ENCODE measurements around the gene PPP2R2B.

The PPP2R2B gene

DNA sequence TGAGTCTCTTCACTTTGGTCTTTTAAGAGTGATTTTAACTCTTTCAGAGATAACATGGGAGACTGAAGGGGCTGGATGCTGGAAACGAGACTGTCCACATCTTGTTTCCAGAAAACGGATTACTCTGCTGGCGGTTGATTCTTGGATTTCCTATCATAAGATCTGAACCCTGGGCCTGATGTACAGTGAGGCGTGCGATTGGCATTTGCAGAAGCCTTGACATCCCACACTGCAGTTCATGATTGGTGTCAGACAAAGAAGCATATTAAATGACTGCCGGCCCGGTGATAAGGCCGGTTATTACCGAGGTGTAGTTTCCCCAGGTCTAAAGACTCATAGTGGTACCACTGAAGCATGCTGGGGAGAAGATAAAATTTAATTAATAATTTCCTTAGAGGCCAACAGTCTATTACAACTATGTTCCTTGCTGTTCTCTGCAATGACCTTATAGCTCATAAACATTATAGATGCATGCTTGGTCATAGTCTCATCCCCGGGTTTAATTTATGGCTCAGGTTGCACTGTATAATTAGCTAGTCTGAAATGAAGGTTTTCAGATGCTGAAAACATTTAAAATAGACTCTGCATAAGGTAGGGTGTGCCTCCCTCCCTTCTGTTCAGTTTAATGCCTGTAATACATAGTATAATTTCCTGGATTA, 99.2 kb downstream of the PPP2R2B start:
- no peak for DNase-seq (ENCODE audit: low read depth)

DNA sequence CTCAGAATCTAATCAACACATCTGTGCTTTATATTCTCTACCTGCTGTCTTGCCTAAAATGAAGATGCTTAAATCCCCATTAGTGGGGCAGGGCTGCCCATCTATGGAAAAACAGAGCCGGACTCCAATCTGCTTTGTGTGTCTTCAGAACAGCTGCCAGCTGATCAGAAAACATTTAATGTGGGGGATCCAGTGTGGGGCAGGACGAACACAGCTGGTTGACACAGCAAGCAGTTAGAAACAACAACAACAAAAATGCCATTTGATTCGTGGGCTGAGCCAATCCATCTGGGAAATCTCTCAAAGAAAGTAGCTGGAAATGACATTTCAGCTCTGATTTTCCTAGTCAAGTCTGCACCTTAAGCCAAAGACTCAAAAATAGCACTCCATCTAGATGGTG, 99.8 kb downstream of the PPP2R2B start:
- DNase-seq (ENCODE audit: low read depth), result no peak

DNA sequence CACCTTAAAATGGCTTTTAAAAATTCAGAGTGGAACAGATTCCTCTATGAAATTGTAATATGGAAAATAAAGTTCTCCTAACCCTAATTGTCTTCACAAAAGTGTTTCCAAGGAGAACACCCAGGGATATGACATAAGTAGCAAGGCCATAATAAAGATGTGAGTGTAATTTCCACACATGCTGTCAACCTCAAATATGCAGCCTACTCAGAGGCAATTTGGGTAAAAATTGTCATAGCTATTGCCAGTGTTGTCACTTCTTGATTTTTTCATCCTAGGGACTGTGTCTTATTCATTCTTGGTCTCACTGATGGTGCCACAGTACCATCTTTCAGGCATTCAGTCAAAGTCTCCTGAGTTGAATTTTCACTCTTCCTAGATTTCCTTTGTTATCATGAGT, 100.3 kb downstream of the PPP2R2B start:
- no peak for DNase-seq (ENCODE audit: low read depth)

DNA sequence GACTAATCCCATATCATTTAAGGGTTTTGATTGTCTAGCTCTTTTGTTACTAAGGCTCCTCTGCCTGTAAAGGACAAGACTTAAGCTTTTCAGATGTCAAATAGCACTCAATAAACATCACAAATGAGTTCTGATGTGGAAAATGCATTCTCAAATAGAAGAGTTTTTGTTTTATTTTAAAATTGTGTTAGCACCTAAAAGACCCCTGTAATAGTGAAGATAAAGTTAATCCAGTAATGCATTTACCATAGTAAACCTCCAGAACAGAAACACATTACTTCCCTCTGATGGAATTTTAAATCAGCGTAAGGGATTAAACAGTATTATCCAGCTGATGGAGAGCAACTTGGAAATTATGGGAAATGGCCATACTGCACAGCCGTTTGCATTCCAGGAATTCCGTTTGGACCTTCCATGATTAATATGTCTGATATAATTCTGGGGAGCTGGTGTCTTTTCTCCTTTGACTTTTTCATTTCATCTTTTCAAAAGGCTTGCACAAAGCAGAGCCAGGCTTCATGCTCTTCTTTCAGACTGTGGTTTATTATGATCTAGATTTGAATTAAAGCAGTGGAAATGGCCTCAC, 105.6 kb downstream of the PPP2R2B start:
- no peak for DNase-seq (ENCODE audit: low read depth)

DNA sequence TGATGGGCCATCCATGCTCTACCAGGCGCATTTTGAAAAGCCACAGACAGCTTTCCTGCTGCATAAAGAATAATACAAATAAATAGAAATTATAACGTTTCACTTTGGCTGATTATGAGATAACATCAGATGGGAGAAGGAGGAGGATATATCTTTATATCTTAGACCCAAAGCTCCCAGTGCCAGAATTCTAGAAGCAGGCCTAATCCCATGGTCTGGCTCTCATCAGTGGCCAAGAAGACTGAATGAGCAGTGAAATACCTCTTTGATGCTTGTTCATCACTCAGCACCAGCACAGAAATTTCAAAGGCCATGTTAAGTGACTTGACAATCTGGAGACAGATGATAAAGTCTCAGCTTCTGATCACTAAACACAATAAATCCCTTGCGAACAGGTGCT, 107.6 kb downstream of the PPP2R2B start:
- no peak for DNase-seq (ENCODE audit: low read depth)

DNA sequence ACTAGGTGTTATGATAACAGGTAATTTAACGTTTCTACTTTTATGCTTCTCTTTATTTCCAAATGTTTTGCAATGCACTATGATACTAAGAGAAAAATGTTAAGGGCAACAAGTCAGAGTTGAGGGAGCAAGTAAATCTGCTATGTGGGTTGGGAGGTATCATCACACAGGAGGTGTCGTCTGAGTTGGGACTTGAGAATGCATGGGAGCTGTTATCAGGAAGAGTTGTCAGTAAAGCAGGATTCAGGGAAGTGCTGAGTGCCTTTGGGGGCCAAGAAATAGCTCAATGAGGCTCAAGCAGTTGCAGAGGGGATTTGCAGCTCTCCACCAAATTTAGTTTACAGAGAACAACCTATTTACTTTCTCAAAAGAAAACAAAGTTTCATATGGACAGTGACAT, 108.0 kb downstream of the PPP2R2B start:
- DNase-seq (ENCODE audit: low read depth), result no peak

DNA sequence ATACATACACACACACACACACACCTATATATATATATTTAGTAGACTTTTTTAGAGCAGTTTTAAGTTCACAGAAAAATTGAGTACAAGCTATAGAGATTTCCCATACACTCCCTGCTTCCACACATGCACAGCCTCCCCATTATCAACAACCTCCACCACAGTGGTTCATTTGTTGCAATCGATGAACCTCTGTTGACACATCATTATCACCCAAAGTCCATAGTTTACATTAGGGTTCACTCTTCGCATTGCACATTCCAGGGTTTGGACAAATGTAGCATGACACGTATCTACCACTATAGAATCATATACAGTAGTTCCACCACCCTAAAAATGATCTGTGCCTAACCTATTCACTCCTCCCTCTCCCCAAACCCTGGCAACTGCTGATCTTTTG, 111.0 kb downstream of the PPP2R2B start:
- DNase-seq (ENCODE audit: low read depth), result no peak

DNA sequence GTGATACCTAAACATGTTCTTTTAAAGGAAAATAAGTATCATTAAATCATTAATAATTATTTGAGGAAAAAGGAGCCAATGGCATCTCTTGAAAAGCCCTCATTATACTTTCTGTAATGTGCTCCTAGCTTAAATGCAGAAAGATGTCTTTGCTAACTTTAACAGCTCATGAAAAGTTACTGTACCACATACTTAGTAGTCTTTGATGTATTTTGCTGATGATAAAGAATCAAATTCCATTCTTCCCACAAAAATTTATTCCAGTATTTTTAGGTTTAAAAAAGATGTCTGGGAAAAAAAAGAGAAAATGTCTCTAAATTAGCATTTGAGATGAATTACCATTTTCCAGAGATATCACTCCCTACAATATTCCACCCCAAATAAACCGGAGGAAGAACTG, 112.5 kb downstream of the PPP2R2B start:
- no peak for DNase-seq (ENCODE audit: low read depth)

DNA sequence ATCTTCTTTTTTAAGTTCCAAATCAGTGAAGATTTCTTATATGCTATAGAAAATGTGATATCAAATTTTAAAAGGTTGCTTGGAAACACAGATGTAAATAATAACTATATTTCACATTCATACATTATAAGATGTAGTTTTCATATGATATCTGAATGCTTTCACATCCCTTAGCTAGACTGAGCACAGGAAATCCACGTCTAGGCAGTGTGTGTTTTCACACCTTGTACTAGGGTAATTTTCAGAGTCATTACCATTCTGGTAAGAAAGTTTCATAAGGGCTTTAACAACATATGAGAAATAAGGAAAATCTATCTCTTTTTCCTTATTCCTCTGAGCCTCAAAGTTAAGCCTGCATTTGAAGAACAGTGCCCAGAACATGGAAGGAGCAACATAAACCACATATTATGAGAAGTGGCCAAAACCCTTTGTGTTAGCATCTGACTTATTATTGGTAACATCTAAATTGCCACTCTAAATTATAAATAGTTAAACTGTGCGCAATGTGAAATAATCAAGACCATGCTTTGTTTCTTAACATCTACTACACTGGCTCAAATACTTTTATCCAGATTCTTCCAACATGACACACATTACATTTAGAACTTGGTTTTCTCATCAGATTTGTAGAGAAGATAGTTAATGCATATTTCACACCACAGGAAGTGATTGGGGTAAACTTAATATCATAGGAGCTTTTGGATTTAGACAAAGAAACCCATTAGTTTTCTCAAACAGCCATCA, 113.3 kb downstream of the PPP2R2B start:
- DNase-seq (ENCODE audit: low read depth), result no peak

DNA sequence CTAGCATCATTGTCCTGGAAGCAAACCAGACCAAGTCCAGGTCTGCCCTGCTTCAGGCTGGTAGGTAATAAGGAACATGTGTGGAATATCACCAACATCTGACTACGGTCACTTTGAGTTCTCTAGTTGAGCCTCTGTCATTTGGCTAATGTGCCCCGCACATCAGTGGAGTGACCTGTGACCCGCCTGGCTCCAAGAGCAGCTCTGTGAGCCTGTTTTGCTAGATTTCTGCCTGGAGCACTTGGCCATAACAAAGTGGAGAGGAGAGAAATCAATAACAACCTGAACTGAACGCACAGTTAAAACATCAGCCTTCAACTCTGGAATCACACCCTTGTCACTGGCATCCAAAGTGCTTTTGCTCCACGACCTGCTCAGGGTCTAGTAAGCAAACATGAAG, 115.7 kb downstream of the PPP2R2B start:
- DNase-seq (ENCODE audit: low read depth), result no peak

DNA sequence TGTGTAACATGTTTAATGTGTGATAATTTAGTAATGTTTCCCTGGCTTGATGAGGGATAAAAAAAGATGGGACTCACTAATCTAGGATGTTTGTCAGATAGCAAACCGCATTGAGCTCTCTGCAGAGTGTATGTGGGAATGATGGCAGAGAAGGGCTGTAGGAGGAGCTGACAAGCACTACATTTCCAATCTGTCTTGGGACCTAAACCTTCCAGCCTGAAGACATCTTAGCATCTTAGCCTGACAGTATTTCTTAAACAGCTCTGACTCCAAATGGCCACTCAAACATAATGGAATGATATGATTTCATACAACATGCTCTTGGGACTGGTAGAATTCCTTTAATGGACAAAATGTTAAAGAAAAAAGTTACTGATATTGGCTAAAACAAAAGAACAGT, 116.7 kb downstream of the PPP2R2B start:
- DNase-seq (ENCODE audit: low read depth), result no peak

DNA sequence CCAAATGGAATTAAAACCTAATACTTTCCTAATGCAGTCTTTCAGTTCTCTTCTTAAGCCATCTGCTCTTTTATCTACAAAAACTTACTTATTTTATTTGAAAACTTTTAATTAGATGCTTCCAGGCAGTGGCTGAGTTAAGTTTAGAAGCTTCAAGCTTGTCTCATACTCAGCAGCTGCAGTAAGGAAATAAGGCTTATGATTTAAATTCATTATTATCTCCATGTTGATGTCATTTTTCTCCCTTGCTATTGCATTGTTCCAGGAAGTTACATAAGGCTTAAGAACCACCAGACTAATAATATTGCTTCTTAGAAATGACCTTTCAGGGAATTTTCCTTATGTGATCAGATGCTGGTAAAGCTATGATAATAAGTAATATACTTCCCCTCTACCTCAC, 119.6 kb downstream of the PPP2R2B start:
- no peak for DNase-seq (ENCODE audit: low read depth)

DNA sequence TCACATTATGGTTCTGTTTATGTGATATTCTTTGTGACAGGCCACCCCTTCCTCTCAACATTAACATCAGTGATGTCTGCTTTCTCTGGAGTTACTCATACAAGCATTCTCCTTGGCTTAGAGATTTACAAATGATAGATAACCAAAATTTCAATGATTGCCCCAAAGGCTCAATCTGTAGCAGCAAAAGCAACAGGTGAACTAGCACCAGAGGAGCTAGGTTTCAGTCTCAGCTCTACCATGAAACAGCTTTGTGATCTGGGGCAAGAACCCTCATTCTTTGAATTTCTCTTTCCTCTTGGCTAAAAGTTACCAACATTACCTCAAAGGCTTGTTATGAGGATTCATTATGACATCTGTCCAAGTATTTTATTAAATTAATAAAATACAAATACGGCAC, 120.5 kb downstream of the PPP2R2B start:
- DNase-seq (ENCODE audit: low read depth), result no peak

DNA sequence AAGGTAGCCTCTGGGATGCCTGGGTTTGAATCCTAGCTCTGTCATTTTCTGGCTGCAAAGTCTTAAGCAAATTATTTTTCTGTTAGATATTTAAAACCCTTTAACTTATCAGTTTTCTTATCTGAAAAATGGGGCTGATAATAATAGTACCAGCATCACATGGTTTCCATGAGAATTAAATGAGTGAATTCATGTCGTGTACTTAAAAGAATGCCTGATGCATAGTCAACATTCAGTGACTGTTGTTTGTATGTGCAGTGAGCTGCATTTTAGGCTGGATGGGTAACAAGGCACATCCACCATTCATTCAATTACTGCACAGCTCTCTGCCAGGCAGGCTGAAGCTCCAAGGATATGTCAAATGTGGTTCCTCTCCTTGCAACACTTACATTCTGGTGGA, 122.0 kb downstream of the PPP2R2B start:
- no peak for DNase-seq (ENCODE audit: low read depth)

DNA sequence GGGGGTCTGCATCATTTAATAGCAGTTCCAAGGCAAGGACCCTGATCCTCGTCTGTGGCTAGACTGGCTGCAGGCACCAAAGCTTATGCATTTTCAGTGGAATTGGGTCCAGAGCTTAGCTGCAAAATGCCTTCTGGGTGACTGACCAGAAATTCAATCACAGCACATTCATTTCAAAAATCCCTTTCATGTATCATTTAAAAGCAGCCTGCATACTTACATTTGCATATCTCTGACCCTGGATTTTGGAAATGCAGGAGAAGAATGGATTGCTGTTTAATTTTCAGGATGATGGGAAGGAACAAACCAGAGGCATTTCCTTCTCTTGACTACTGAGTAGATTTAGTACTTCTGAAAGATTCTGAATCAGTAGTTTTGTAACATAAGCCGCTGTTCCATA, 122.8 kb downstream of the PPP2R2B start:
- no peak for DNase-seq (ENCODE audit: low read depth)

DNA sequence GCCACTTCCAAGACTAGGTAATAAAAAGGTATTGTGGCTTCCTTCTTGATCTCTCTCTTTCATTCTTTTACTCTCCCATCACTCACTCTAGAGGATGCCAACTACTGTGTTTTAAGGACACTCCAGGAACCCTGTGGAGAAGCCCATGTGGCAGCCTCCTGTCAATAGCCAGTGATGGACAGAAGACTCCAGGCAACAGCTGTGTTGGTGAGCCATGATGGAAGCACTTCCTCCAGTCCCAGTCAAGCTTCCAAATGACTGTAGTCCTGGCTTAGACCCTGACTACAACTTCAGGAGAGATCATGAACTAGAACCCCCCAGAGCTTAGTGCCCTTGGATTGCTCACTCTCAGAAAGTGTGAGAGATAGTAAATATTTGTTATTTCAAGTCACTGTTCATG, 123.9 kb downstream of the PPP2R2B start:
- no peak for DNase-seq (ENCODE audit: low read depth)

DNA sequence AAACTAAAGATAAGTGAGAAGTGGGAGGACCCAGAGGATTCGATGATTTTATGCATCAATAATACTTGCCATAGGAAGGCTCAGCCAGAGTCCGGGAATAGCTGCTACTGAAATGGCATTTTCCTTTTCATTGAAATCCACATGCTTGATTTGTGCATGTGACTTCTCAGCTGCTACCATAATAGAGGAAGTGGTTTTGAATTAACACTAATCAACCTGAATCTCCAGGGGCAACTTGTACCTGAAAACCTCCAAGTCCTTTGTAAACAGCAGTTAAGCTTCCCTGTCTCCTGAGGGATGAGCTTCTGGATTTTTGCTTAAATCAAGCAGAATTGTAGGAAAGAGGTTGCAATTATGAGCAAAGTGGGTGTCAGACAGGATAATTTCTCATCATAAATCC, 124.9 kb downstream of the PPP2R2B start:
- DNase-seq (ENCODE audit: low read depth), result no peak

DNA sequence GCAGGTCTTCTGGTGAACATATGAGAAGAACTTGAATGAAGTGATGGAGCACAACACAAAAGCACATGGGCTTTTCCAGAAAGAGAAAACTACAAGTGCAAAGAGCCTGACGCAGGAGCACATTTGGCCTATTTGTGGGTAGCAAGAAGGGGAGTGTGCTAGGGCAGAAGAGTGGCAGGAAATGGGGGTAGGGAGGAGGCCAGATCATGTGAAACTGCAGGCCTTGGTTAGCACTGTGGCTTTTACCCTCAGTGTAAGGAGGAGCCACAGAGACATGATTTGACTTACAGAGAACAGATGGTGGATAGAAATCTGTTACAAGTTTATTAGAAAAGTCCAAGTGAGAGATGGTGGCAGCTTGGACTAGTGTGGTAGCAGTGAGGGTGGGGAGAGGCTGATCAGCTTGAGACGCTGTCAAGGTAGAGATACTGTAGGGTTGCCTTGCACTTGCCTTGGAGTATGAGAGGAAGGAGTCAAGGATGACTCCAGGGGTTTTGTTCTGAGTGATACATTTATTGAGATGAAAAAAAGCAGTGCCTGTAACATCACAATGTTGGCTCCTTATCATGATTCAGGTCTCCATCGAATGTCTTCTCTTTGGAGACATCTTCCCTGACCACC, 126.7 kb downstream of the PPP2R2B start:
- DNase-seq (ENCODE audit: low read depth), result peak; percentile 15

DNA sequence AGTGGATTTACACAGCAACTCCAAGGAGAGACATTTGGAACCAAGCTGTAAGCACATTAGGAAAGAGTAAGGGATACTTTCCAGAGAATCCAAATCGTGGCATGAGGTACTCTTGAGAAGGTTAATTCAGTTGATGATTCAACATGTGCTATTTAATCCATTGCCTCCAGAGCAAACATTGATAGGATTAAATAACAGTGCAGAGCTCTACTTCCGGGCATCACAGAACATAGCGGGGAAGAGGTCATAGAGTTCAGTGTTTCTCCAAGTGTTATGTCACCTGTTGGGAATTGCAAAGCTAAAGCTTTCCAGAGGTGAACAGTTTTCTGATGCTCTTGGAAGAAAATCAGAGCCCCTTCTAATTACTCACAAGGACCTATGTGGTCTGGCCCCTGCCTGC, 127.5 kb downstream of the PPP2R2B start:
- DNase-seq (ENCODE audit: low read depth), result no peak

DNA sequence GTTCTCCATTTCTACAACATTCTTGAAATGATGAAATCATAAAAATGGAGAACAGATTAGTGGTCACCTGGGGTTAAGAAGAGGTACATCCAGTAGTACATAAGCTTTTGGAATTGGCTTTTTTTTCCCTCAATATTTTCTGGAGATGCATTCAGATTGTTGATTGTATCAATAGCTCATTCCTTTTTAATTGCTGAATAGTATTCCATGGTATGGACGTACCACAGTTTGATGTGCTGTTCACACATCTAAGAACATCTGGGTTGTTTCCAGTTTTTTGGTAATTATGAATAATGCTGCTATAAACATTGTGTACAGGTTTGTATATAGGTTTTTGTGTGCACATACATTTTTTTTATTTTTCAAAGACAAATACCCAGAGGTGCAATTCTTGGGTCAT, 130.0 kb downstream of the PPP2R2B start:
- DNase-seq (ENCODE audit: low read depth), result no peak

DNA sequence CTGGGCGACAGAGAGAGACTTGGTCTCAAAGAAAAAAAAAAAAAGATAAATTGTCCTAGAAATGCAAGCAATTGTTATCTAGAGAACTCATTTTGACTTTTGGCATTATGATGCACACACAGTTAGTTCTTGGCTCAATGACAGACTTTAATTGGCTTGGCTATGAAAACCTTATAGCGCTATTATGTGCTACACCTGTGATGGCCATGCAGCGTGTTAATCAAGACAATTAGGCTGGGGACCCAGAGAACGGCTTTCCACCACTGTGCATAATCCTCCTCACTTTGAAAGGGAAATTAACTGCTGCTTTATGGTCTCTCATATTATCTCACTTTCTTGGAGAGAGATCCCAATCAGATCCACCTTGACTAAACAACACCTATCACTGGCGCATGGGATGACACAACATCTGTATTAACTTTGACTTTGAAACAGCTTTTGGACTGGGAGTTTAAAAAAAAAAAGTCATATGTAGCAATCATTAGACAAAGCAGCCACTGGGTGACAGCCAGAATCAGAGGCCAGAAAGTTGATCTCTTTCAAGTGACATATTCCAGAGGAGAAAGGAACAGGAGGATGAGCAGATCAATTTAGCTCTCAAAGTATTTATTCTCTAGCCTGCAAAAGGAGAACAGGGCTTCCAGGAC, 132.5 kb downstream of the PPP2R2B start:
- DNase-seq (ENCODE audit: low read depth), result no peak

DNA sequence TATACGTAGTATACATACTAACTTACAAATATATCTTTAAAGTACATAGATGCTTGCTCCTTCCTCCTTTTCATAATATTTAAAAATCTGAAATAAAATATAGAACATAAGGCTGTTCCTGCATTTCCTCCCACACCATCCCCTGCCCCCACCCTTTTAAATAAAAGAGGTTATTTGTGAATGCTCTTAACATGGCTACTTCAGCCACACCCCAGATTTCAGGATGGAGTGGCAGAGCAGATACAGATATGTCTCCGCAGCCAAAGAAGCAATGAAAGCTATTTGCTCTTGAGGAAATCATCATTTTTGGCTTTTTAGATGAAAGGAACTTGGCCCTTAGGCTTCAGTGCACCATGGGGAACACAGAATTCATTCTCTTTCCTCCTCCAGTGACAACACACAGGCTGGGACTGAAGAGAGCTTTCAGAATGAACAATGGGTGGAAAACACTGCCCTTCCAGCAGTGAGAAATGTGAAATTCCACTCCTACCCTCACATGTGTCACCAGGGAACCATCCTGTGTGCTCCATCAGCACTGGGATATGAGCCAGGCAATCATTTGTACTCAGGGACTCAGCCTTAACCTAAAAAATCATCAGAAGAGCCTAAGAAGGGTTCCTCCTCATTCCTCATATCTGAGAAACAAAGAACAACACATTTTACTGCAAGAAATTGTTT, 134.3 kb downstream of the PPP2R2B start:
- no peak for DNase-seq (ENCODE audit: low read depth)
